HG02759 (cell line): ENCODE results near the gene CDC42EP5.

ENCODE experiments used
- ATAC-seq: cut with Tn5 transposase; IDR thresholded peaks from one replicate; pipeline ENCODE4 v1.9.1; 2021; ENCODE audit warnings: mild to moderate bottlenecking, moderate library complexity; ENCODE audit not compliant: unreplicated experiment

CDC42EP5 gene

DNA sequence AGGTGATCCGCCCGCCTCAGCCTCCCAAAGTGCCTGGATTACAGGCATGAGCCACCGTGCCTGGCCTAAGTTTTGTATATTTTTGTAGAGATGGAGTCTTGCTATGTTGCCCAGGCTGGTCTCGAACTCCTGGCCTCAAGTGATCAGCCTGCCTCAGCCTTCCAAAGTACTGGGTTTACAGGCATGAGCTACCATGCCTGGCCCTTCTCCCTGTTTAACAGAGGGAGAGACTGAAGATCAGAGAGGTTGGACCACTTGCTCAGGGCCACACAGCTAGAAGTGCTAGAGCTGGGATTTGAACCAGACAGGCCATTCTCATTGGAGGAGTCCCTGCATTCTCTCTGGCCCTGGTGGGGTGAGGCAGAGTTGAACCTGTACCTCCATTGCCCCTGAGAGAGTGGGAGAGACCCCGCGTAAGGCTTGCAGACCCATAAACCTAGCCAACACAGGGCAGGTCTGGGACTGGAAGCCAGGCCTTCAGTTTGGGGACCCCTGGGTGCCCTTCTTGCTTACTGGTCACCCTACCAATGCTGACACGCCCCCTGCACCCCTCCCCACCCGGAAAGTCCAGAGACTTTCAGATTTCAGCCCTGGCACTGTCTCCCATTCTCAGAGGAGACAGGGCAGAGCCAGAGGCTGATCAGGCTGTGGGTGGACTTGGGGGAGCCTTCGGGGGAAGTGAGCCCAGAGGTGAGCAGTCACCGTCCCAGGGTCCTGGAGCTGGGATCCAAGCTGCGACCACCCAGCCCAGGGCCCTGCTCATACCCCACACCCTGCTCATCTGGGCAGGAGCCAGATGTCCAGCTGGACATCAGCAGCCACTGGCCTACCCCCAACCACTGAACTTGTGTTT, 44.5 kb downstream of the CDC42EP5 start:
- ATAC-seq, result no peak

DNA sequence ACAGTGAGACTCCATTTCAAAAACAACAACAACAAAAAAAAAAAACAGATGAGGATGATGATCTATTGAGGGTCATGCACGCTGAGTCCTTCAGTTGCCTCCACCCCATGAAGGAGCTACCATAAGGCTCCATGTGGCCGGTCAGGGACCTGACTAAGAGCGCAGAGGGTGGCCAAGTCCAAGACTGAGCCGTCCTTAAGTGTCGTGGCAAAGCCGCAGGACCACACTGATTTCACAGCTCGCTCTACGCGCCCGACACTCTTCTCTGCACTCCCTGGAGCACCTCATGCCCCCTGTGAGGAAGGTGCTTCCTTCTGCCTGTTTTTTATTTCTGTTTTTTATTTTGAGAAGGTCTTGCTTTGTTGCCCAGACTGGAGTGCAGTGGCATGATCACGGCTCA, 45.5 kb downstream of the CDC42EP5 start:
- no peak for ATAC-seq

DNA sequence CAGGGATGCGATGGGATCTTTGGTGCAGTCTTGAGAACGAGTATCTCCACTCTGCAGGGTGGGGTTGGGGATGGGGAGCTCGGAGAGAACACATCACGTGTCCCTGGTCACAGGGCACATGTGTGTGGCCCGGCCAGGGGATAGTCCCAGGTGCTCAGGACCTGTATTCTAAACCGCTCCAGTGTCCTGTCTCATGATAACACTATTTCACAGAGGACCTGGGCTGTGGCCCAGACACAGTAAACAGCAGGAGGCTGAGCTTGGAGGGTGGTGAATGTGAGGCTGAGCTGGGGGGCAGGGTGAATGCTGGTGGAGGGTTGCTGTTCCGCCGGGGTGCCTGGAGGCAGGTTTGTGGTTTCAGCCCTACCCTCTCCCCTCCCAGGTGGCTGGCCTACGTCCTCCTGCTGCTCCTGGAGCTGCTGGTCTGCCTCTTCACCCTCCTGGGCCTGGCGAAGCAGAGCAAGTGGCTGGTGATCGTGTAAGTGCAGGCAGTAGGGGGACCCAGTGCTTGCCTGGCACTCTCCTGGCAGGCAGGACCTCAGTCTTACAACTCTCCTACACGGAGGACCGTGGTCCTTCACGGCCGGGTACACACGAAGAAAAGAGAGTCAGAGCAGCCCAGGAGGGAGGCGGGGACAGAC, 46.7 kb downstream of the CDC42EP5 start:
- ATAC-seq, result no peak

DNA sequence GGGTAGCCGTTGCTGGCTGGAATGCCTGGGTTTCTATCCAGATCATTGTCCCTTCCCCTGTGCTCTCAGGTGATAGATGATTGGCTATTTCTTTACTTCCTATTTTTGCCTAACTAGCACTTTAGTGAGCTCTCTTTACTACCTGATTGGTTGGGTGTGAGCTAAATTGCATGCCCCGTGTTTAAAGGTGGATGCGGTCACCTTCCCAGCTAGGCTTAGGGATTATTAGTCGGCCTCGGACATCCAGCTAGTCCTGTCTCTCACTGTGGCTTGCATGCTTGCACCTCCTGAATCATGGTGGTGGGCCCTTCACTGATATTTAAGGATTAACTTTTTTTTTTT, 47.7 kb downstream of the CDC42EP5 start:
- no peak for ATAC-seq

DNA sequence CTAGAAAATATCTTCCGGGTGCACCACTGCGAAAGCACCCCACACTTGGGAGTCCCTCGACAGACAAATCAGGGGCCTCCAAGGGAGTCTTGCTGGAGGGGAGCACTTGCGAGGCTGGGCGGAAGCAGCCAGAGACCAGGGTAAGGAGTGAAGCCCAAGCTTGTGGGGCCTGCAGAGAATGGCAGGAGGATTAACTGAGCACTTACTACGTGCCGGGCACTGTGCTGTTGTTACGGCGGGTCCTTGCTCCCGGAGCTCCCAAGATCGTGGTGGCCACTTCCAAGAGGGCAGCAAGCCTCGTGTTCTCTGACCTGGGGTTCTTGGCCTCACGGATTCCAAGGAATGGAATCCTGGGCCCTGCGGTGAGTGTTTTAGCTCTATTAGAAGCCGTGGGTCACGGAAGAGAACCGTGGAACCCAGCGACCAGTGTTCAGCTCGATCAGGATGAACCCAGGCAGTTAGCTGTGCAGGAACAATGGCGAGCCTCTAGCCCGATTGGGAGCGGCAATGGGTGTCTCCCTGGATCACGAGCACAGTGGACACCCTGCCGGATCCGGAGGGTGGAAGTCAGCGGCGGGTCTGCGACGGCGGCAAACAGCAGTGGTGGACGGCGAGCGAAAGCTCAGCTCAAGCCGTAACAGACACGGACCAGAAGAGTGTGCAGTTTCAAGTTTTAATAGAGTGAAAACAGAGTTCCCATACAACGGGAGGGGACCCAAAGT, 48.3 kb downstream of the CDC42EP5 start:
- ATAC-seq, result no peak

DNA sequence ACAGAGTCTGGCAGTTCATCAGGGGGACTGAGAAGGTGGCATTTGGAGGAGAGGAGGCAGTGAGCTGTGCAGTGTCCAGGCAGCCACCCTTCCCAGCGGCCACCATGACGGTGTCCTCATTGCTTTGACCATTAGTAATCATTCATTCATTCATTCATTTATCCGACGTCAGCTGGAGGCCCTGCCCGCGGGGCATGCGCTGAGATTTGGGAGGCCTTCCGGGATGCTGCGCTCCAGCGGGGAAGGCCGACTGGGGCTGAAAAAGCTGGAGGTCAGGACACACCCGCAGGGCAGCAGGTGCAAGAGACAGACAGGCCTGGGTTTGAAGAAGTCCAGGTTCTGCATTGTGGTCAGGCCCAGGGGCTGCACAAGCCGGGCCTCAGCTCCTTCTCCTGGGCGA, 48.9 kb downstream of the CDC42EP5 start:
- ATAC-seq, result no peak

DNA sequence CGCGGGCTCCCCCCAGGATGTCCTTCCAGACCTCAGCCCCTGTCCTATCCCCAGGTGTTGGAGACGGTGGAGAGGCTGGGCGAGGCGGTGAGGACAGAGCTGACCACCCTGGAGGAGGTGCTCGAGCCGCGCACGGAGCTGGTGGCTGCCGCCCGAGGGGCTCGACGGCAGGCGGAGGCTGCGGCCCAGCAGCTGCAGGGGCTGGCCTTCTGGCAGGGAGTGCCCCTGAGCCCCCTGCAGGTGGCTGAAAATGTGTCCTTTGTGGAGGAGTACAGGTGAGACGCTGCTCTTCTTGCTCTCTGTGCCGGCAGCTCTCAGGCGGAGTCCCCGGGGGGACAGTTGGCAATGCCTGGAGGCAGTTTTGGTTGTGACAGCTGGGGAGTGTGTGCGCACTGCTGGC, 51.0 kb downstream of the CDC42EP5 start:
- ATAC-seq, result no peak

DNA sequence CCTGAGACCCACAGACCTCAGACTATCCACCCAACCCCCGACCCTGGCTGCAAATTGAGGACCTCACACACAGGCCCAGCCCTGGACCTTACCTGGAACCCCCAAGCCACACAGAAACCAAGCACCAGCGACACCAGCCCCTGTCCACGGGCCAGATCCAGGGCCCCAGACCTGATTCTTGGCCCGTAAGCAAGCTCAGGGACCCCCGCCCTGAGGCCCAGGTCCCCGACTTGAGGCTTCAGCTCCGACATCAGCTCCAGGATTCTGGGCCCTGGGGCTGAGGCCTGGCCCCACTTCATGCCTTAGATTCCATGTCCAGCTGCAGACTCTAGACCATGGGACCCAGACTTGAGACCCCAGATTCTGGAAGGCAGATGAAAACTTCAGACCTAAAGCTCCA, 51.6 kb downstream of the CDC42EP5 start:
- no peak for ATAC-seq

DNA sequence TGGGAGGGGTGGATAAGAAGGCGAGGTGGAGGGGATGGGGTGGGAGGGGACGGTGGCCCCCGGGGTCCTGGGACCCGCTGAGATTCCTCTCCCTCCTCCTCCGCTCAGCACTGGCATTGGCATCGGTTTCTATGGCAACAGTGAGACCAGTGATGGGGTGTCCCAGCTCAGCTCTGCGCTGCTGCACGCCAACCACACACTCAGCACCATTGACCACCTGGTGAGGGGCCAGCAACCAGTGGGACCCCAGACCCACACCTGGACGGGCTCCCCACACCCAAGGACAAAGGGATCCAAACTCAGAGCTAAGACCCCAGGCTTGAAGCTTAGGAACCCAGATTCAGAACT, 52.0 kb downstream of the CDC42EP5 start:
- no peak for ATAC-seq

DNA sequence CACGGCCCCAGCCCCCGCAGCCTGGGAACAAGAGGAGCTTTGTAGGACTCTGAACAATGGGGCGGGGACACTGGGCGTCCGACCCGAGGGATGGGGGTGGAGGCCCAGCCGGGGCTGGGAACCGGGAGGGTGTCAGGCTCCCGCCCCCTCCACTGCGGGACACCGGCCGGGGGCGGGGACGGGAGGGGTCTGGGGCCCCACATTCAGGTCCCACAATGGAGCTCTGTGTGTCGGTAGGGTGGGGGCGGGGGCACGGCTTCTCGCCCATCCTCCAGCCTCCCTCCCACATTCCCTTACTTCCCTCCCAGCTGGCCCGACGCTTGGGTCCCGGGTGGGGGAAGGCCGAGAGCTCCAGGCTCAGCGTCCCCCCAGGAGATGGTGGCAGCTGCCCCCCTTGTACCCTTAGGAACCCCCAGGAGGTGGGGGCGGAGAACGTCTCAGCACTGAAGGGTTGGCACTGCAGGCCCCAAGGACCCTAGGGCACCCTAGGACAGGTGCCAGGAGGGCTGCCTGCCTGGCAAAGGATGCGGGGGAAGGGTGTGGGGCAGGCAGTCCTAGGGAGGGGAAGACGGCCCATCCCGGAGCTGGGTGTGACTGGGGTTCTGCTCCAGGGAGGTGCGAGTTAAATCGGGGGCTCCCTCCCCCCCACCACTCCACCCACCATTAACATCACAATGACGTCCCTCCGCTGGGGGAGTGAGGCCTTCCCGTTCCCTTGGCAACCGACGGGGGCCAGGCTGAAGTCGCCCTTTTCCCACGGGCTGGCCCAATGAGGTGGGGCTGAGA, 52.5 kb downstream of the CDC42EP5 start:
- ATAC-seq, result no peak

DNA sequence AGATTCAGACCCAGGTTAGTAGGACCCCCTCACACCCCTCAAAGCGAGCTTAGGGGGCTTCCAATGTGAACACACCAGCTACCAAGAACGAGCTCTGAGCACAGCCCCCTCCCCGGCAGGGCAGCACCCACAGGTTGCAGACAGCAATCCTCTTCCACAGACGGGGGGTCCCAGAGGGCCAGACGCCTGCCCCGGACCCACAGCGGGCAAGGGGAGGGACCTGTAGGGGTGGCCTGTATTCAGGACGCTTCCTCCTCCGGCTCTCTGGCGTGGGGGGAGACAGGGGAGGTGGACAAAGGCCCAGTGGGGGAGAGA, 53.1 kb downstream of the CDC42EP5 start:
- no peak for ATAC-seq

DNA sequence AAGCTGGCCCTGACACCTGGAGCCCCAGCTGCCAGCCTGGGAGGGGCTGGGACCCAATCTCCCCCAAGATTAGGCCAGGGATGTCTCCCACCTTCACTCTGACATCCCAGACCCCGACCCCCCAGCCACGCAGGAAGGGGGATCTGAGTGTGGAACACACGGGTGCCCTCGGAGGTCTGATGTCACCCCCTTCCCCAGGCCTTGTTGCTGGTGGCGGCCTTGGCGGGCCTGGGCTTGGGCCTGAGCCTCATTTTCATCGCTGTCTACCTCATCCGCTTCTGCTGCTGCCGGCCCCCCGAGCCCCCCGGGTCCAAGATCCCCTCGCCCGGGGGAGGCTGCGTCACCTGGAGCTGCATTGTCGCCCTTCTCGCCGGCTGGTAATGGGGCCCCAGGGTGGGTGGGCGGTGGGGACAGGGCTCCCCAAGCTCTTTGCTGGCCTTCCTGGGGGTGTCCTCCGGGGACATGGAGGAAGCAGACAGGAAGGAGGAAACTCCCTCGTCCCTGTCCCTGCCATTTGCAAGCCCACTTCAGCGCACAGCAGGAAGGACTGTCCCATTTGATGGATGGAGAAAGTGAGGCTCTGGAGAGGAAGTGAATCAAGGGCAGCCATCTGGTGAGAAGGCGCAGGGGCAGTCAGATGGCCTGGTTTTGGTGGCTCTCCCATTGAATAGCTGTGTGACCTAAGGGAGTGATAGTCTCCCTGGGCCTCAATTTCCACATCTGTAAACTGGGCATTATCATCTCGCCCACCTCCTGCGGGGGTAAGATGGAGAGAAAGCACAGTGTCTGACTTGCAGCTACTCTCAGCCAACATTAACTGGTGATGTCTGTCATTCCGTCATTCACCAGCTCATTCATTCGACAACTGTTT, 53.9 kb downstream of the CDC42EP5 start:
- no peak for ATAC-seq

DNA sequence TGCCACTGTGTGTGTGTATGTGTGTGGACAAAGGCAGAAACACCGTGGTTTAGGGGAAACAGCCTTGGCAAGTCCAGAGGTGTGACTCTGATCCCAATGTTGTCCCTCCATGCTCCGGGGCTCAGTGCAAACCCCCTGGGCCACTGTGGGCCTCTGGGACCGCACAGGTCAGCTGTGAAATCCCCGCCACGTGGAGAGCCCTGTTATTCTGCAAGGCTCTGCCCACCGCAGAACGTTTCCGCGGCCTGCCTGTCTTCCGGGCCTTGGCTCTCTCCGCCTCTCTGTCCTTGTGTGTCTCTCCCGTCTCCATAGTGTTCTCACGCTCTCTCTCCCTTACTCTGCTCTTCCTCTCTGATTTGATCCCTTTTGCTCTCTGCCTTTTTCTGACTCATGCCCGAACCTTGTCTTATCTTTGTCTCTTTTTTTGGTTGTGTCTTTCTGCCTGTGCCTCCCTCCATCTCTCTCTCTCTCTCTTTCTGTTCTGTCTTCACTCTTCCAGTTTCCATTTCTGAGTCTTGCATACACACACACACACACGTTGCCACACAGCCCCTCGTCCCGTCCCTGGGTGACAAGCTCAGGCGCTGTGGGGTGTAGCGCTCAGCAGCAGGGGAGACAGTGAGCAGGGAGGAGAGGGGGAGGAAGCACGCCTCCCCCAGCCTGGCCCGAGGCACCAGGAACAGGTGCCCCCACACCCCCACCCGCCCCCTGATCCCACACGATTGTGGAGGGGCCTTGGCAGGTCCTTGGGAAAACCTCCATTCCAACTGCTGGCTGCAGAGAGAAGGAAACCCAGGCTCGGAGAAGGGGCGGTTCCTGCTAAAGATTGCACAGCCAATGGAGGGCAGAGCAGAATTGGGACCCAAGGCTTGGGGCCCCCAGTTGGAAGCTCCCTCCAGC, 54.8 kb downstream of the CDC42EP5 start:
- ATAC-seq, result no peak

DNA sequence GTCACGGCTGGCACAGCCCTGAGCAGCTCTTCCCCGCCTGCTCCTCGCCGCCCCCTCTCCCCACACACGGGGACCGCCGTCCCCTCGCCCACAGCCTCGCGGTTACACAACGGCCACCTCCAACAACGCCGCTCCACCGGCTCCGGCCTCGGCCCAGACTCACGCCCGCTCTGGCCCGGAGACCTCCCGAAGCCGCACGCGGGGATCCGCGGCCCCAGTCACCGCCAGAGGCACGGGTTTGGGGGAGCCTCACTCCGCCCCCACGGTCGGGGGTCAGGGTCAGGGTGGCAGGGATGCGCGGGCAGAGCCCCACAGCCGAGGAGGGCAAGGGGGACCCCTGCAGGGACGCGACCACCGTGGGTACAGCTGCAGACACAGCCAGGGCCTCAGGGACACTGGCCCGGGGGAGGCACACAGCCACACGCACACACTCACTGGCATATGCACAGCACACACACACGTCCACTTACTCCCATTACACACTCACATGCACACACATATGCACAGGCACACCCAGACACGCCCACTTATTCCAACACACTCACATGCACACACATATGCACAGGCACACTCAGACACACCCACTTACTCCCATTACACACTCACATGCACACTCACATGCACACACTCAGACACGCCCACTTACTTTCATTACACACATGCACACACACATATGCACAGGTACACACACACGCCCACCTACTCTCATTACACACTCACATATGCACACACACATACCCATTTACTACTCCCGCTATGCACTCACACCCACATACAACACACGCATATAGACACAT, 56.2 kb downstream of the CDC42EP5 start:
- no peak for ATAC-seq

DNA sequence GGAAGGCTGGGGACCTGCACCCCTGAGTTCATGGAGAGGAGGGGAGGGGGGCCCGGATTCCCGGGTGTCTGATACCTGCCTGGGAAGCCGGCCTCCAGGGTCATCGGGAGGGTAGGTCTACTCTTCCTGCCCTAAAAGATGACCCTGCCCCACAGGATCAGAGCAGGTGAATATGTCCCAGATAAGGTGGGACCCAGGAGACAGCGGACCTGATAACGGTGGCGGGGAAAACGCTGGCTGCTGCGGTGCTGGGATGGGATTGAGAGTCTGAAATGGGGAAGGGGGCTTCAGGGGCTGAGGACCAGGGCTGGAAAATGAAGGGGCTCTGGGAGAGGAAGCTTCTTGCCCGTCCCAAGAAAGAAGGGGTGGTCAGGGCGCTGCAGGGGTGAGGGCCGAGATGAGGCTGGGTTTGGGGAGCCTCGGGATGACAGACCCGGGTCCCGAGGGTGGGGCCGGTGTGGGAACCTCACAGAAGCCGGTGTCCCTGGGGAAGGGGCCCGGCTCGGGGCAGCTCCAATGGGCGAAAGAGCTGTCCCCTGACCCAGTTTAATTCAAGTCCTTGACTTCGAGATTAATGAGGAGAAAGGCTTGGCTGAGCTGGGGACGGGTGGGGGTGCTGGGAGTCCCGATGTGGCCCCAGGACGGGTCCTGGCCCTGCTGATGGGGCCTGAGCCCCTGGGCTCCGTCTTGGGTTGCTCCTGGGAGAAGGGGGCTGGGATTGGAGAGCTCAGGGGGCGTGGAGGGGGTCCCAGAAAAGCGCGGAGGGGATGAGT, 57.0 kb downstream of the CDC42EP5 start:
- no peak for ATAC-seq

DNA sequence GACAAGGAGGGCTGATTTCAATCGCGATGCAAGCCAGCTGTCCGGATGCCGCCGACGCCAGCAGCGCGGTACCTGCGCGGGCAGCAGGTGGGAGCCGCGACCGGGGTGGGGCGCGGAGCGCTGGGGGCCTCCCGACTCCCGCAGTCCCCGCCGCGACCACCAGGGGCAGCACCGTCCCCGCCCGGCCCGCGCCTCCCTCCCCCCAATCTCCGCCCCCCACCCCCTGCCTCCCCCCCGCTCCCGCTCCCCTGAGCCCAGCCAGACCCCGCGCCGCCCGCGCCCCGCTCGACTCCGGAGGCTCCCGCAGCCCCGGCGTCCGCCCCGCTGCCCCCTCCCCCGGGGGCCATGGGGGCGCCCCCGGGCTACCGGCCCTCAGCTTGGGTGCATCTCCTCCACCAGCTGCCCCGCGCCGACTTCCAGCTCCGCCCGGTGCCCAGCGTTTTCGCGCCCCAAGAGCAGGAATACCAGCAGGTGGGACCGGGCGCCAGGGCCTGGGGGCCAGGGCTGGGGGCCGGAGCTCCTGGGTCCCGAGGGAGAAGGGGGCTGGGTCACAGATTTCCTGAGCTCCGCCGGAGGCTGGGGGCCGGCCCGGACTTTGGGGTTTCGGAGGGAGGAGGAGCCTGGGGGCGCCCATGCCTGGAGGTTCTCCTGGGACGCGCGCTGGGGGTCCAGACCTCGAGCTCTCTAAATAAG, 57.7 kb downstream of the CDC42EP5 start, which contains the start of gene TTYH1:
Gene TTYH1, plus strand, starts transcription at position 257 of the 693 bp plus-strand sequence. Its CDS starts 89 bp downstream, at position 346.
- no peak for ATAC-seq
